Neuron (in vitro differentiated cells): Measurements from ENCODE around the gene UTP11.

Source experiments
- H2AFZ ChIP-seq: one replicate; pipeline ENCODE4 v1.6.1; 2013; ENCODE audit warnings: low read depth, mild to moderate bottlenecking, inconsistent platforms, low read length, moderate library complexity
- H3K27me3 ChIP-seq: one replicate; pipeline ENCODE4 v1.6.1; 2013; ENCODE audit warnings: low read length; ENCODE audit not compliant: insufficient read depth
- H3K36me3 ChIP-seq: one replicate; pipeline ENCODE4 v1.6.1; 2013; ENCODE audit warnings: low read length; ENCODE audit not compliant: insufficient read depth
- H3K4me1 ChIP-seq: one replicate; pipeline ENCODE4 v1.6.1; 2013; ENCODE audit warnings: low read length; ENCODE audit not compliant: insufficient read depth
- H3K4me3 ChIP-seq: 2 replicates; pipeline ENCODE4 v1.5.1; 2013; ENCODE audit warnings: mild to moderate bottlenecking, low read length, moderate library complexity
- H3K9me3 ChIP-seq: one replicate; pipeline ENCODE4 v1.6.1; 2013; ENCODE audit warnings: low read length

Gene UTP11

GRCh38 chr1:38009088-38009840 is 3.3 kb upstream of the UTP11 start:
- Histone ChIP-seq H3K36me3 (no peaks in the 10 kb centered on the region), H3K9me3 (no peaks in the 10 kb centered on the region), H2AFZ (no peak overlapping the region), H3K4me1 (peaks cover 16% of the 10 kb centered on the region), H3K27me3 (no peaks in the 10 kb centered on the region), H3K4me3 (no peak overlapping the region)

GRCh38 chr1:38009841-38010180 is 2.7 kb upstream of the UTP11 start:
- no peaks in the 10 kb centered on the region for H3K9me3 ChIP-seq
- no peaks in the 10 kb centered on the region for H3K36me3 ChIP-seq
- no peak overlapping the region for H3K4me3 ChIP-seq
- peaks cover 10% of the 10 kb centered on the region for H3K4me1 ChIP-seq
- no peaks in the 10 kb centered on the region for H3K27me3 ChIP-seq
- no peak overlapping the region for H2AFZ ChIP-seq

GRCh38 chr1:38013227-38013622 is 691 bp downstream of the UTP11 start:
- H3K4me3 ChIP-seq = peak overlapping the region; percentile 61
- no peaks in the 10 kb centered on the region for H3K27me3 ChIP-seq
- peak overlapping the region; percentile 59 for H2AFZ ChIP-seq
- H3K4me1 ChIP-seq = peaks cover 6% of the 10 kb centered on the region
- H3K36me3 ChIP-seq = peaks cover 20% of the 10 kb centered on the region
- H3K9me3 ChIP-seq = no peaks in the 10 kb centered on the region

- Histone ChIP-seq H3K9me3 (no peaks in the 10 kb centered on the region), H3K36me3 (peaks cover 30% of the 10 kb centered on the region), H3K4me3 (no peak overlapping the region), H3K4me1 (peaks cover 6% of the 10 kb centered on the region), H2AFZ (no peak overlapping the region), H3K27me3 (no peaks in the 10 kb centered on the region)
Observed at GRCh38 chr1:38014171-38014570, 1.6 kb downstream of the UTP11 start.

GRCh38 chr1:38014724-38015424 is 2.3 kb downstream of the UTP11 start:
- Histone ChIP-seq H3K36me3 (peaks cover 33% of the 10 kb centered on the region), H3K4me3 (no peak overlapping the region), H3K9me3 (no peaks in the 10 kb centered on the region), H3K27me3 (no peaks in the 10 kb centered on the region), H2AFZ (no peak overlapping the region), H3K4me1 (peaks cover 6% of the 10 kb centered on the region)

GRCh38 chr1:38015978-38016725 is 3.6 kb downstream of the UTP11 start:
- Histone ChIP-seq H3K36me3 (peaks cover 44% of the 10 kb centered on the region), H3K27me3 (no peaks in the 10 kb centered on the region), H3K9me3 (no peaks in the 10 kb centered on the region), H3K4me3 (no peak overlapping the region), H2AFZ (no peak overlapping the region), H3K4me1 (peaks cover 6% of the 10 kb centered on the region)

GRCh38 chr1:38018864-38019343 is 6.4 kb downstream of the UTP11 start:
- Histone ChIP-seq H3K9me3 (no peaks in the 10 kb centered on the region), H3K4me3 (no peak overlapping the region), H3K36me3 (peaks cover 68% of the 10 kb centered on the region)

GRCh38 chr1:38020396-38020795 is 7.9 kb downstream of the UTP11 start:
- no peaks in the 10 kb centered on the region for H3K9me3 ChIP-seq
- no peaks in the 10 kb centered on the region for H3K27me3 ChIP-seq
- H3K4me3 ChIP-seq = no peak overlapping the region
- H2AFZ ChIP-seq = no peak overlapping the region
- H3K4me1 ChIP-seq = no peaks in the 10 kb centered on the region
- peaks cover 79% of the 10 kb centered on the region for H3K36me3 ChIP-seq

More at GRCh38 chr1:38018864-38019343, 6.4 kb downstream of the UTP11 start:
- Histone ChIP-seq H2AFZ (no peak overlapping the region), H3K27me3 (no peaks in the 10 kb centered on the region), H3K4me1 (no peaks in the 10 kb centered on the region)

- Histone ChIP-seq H3K4me1 (no peaks in the 10 kb centered on the region), H3K27me3 (no peaks in the 10 kb centered on the region), H3K9me3 (no peaks in the 10 kb centered on the region), H3K4me3 (no peak overlapping the region), H2AFZ (no peak overlapping the region), H3K36me3 (peaks cover 79% of the 10 kb centered on the region)
Observed at GRCh38 chr1:38021969-38022368, 9.4 kb downstream of the UTP11 start.

GRCh38 chr1:38022810-38023209 is 10.3 kb downstream of the UTP11 start:
- no peak overlapping the region for H3K4me3 ChIP-seq
- no peaks in the 10 kb centered on the region for H3K9me3 ChIP-seq
- H3K4me1 ChIP-seq = no peaks in the 10 kb centered on the region
- no peak overlapping the region for H2AFZ ChIP-seq
- H3K27me3 ChIP-seq = no peaks in the 10 kb centered on the region
- peaks cover 70% of the 10 kb centered on the region for H3K36me3 ChIP-seq

- Histone ChIP-seq H3K36me3 (peaks cover 50% of the 10 kb centered on the region), H3K4me1 (peaks cover 16% of the 10 kb centered on the region), H2AFZ (no peak overlapping the region), H3K9me3 (no peaks in the 10 kb centered on the region), H3K4me3 (no peak overlapping the region), H3K27me3 (no peaks in the 10 kb centered on the region)
Observed at GRCh38 chr1:38025233-38025632, 12.7 kb downstream of the UTP11 start.

GRCh38 chr1:38025664-38026063 is 13.1 kb downstream of the UTP11 start:
- Histone ChIP-seq H2AFZ (no peak overlapping the region), H3K27me3 (no peaks in the 10 kb centered on the region), H3K9me3 (no peaks in the 10 kb centered on the region), H3K4me3 (no peak overlapping the region), H3K4me1 (peaks cover 21% of the 10 kb centered on the region), H3K36me3 (peaks cover 46% of the 10 kb centered on the region)

- no peaks in the 10 kb centered on the region for H3K9me3 ChIP-seq
- H3K36me3 ChIP-seq = peaks cover 39% of the 10 kb centered on the region
- no peak overlapping the region for H2AFZ ChIP-seq
- H3K4me1 ChIP-seq = peaks cover 22% of the 10 kb centered on the region
- no peaks in the 10 kb centered on the region for H3K27me3 ChIP-seq
- no peak overlapping the region for H3K4me3 ChIP-seq
Observed at GRCh38 chr1:38026592-38027200, 14.2 kb downstream of the UTP11 start.
